ENCODE results near the gene SDK1.

Gene SDK1

DNA sequence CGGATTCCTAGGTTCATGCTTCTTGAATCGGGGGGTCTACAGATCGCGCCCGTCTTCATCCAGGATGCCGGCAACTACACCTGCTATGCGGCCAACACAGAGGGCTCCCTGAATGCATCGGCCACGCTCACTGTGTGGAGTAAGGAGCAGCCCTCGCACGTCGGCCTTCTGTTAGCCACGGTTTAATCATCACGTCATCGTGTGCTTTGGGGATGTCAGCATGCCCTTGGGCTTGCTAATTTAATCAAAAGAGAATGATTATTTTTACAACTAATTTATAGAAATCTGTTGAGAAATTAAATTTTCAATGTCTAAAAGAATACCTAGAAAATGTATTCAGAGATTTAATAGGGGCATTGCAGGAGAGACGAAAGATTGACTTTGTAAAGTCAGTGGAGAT, 668.2 kb downstream of the SDK1 start:
- TF ChIP-seq, protein P1, sequence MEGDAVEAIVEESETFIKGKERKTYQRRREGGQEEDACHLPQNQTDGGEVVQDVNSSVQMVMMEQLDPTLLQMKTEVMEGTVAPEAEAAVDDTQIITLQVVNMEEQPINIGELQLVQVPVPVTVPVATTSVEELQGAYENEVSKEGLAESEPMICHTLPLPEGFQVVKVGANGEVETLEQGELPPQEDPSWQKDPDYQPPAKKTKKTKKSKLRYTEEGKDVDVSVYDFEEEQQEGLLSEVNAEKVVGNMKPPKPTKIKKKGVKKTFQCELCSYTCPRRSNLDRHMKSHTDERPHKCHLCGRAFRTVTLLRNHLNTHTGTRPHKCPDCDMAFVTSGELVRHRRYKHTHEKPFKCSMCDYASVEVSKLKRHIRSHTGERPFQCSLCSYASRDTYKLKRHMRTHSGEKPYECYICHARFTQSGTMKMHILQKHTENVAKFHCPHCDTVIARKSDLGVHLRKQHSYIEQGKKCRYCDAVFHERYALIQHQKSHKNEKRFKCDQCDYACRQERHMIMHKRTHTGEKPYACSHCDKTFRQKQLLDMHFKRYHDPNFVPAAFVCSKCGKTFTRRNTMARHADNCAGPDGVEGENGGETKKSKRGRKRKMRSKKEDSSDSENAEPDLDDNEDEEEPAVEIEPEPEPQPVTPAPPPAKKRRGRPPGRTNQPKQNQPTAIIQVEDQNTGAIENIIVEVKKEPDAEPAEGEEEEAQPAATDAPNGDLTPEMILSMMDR (IDR thresholded peaks at IDR 0.05; ENCODE audit: borderline replicate concordance, extremely low read depth, low read length, poor library complexity, severe bottlenecking) = no peak
- no peak for TF ChIP-seq EZH2 (IDR thresholded peaks at IDR 0.05; ENCODE audit: borderline replicate concordance, low read depth, low read length, severe bottlenecking)
- Histone ChIP-seq H3K9ac (ENCODE audit: low read depth, low read length) (no peak overlapping the region), H3K36me3 (ENCODE audit: insufficient read depth, low read length) (no peaks in the 10 kb centered on the region), H3K27ac (ENCODE audit: low read length) (no peak overlapping the region), H3K4me1 (ENCODE audit: insufficient read depth, low read length) (no peaks in the 10 kb centered on the region), H3K4me3 (ENCODE audit: low read depth in 1 of 2, low read length in 2 of 2) (no peak overlapping the region), H4K20me1 (ENCODE audit: insufficient read depth, low read length) (no peaks in the 10 kb centered on the region), H3K9me3 (ENCODE audit: insufficient read depth, low read length, severe bottlenecking) (no peaks in the 10 kb centered on the region), H3K4me2 (ENCODE audit: insufficient read depth, low read length) (no peak overlapping the region), H3K27me3 (ENCODE audit: insufficient read depth, low read length, poor library complexity) (peaks cover 5% of the 10 kb centered on the region), H3K79me2 (ENCODE audit: insufficient read depth, low read length) (no peaks in the 10 kb centered on the region), H2AFZ (ENCODE audit: low read depth, low read length) (no peak overlapping the region)
- ATAC-seq (ENCODE audit: insufficient read depth, low read depth) (no peak), DNase-seq (no peak)

DNA sequence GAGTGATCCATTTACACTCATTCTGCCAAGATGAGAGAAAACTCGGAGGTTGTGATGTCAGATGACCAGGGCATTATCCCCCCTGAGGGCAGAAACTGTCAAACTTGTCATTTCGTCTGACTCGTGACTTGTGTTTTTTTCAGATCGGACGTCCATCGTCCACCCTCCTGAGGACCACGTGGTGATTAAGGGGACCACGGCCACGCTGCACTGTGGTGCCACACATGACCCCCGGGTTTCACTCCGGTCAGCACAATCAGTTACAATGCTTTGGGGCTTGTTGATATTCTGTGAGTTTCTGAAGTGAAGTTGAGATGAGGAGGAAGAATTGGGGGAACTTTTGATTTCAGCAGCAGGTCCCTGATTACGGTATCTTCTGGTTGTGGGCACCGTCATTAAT, 670.3 kb downstream of the SDK1 start:
- H2AFZ ChIP-seq (ENCODE audit: low read depth, low read length) = no peak overlapping the region
- ATAC-seq (ENCODE audit: insufficient read depth, low read depth) = no peak
- H3K9me3 ChIP-seq (ENCODE audit: insufficient read depth, low read length, severe bottlenecking) = no peaks in the 10 kb centered on the region
- H3K4me1 ChIP-seq (ENCODE audit: insufficient read depth, low read length) = no peaks in the 10 kb centered on the region
- no peak overlapping the region for H3K27ac ChIP-seq (ENCODE audit: low read length)
- no peak overlapping the region for H3K4me3 ChIP-seq (ENCODE audit: low read depth in 1 of 2, low read length in 2 of 2)
- no peak for DNase-seq
- no peak overlapping the region for H3K4me2 ChIP-seq (ENCODE audit: insufficient read depth, low read length)
- H4K20me1 ChIP-seq (ENCODE audit: insufficient read depth, low read length) = no peaks in the 10 kb centered on the region
- H3K36me3 ChIP-seq (ENCODE audit: insufficient read depth, low read length) = no peaks in the 10 kb centered on the region
- H3K27me3 ChIP-seq (ENCODE audit: insufficient read depth, low read length, poor library complexity) = peaks cover 5% of the 10 kb centered on the region
- no peaks in the 10 kb centered on the region for H3K79me2 ChIP-seq (ENCODE audit: insufficient read depth, low read length)
- no peak for TF ChIP-seq EZH2 (IDR thresholded peaks at IDR 0.05; ENCODE audit: borderline replicate concordance, low read depth, low read length, severe bottlenecking)
- TF ChIP-seq, protein P1 (IDR thresholded peaks at IDR 0.05; ENCODE audit: borderline replicate concordance, extremely low read depth, low read length, poor library complexity, severe bottlenecking) = no peak
- no peak overlapping the region for H3K9ac ChIP-seq (ENCODE audit: low read depth, low read length)

DNA sequence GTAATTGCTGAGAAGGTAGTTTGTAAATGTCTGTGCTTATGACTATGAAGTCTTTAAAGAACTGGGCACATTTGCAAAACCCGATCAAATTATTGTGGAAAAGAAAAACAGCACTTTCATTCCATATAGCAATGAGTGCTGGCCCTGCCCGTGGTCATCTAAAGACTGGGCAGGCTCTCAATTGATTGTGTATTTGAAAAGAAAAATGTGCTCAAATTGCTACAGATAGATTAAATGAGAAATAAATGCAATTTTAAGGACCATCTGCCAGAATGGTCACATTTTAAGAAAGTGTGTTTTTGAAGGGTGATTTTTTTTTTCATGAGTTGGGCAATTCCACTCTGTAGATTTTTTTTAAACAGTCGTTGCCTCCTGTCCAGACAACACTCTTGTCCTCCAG, 672.2 kb downstream of the SDK1 start:
- Histone ChIP-seq H3K79me2 (ENCODE audit: insufficient read depth, low read length) (no peaks in the 10 kb centered on the region), H3K27ac (ENCODE audit: low read length) (no peak overlapping the region), H3K4me2 (ENCODE audit: insufficient read depth, low read length) (no peak overlapping the region), H3K9me3 (ENCODE audit: insufficient read depth, low read length, severe bottlenecking) (no peaks in the 10 kb centered on the region), H3K27me3 (ENCODE audit: insufficient read depth, low read length, poor library complexity) (no peaks in the 10 kb centered on the region), H3K4me3 (ENCODE audit: low read depth in 1 of 2, low read length in 2 of 2) (no peak overlapping the region), H3K9ac (ENCODE audit: low read depth, low read length) (no peak overlapping the region), H4K20me1 (ENCODE audit: insufficient read depth, low read length) (no peaks in the 10 kb centered on the region), H3K4me1 (ENCODE audit: insufficient read depth, low read length) (no peaks in the 10 kb centered on the region), H2AFZ (ENCODE audit: low read depth, low read length) (no peak overlapping the region), H3K36me3 (ENCODE audit: insufficient read depth, low read length) (no peaks in the 10 kb centered on the region)
- no peak for ATAC-seq (ENCODE audit: insufficient read depth, low read depth)
- DNase-seq = no peak
- TF ChIP-seq, protein P1 (IDR thresholded peaks at IDR 0.05; ENCODE audit: borderline replicate concordance, extremely low read depth, low read length, poor library complexity, severe bottlenecking) = no peak
- TF ChIP-seq EZH2 (IDR thresholded peaks at IDR 0.05; ENCODE audit: borderline replicate concordance, low read depth, low read length, severe bottlenecking) = no peak

DNA sequence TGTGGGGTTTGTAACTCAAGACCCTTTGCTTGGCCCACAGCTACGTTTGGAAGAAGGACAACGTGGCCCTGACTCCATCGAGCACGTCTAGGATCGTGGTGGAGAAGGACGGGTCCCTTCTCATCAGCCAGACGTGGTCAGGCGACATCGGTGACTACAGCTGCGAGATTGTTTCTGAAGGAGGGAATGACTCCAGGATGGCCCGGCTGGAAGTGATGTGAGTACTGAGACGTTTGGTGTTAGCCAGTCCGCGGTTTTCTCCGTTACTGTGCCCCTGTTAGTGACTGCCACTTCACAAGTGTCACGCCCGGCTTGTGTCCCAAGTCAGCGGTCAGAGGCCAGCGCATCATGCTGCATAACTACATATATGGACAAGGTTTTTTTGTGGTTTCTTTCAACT, 673.3 kb downstream of the SDK1 start:
- no peaks in the 10 kb centered on the region for H3K4me1 ChIP-seq (ENCODE audit: insufficient read depth, low read length)
- ATAC-seq (ENCODE audit: insufficient read depth, low read depth) (no peak), DNase-seq (no peak)
- TF ChIP-seq, protein P1 (IDR thresholded peaks at IDR 0.05; ENCODE audit: borderline replicate concordance, extremely low read depth, low read length, poor library complexity, severe bottlenecking) = no peak
- no peak for TF ChIP-seq EZH2 (IDR thresholded peaks at IDR 0.05; ENCODE audit: borderline replicate concordance, low read depth, low read length, severe bottlenecking)
- H3K9me3 ChIP-seq (ENCODE audit: insufficient read depth, low read length, severe bottlenecking) = no peaks in the 10 kb centered on the region
- H3K4me3 ChIP-seq (ENCODE audit: low read depth in 1 of 2, low read length in 2 of 2) = no peak overlapping the region
- no peaks in the 10 kb centered on the region for H3K79me2 ChIP-seq (ENCODE audit: insufficient read depth, low read length)
- no peak overlapping the region for H3K9ac ChIP-seq (ENCODE audit: low read depth, low read length)
- no peak overlapping the region for H2AFZ ChIP-seq (ENCODE audit: low read depth, low read length)
- no peaks in the 10 kb centered on the region for H3K27me3 ChIP-seq (ENCODE audit: insufficient read depth, low read length, poor library complexity)
- H4K20me1 ChIP-seq (ENCODE audit: insufficient read depth, low read length) = no peaks in the 10 kb centered on the region
- H3K27ac ChIP-seq (ENCODE audit: low read length) = no peak overlapping the region
- H3K36me3 ChIP-seq (ENCODE audit: insufficient read depth, low read length) = no peaks in the 10 kb centered on the region
- no peak overlapping the region for H3K4me2 ChIP-seq (ENCODE audit: insufficient read depth, low read length)
